ENCODE data around the gene SPOCK1.
"Not testable (repeated sequence)": the region's sequence is repeated elsewhere in the genome, so short reads cannot be mapped to it uniquely, and the experiment has no call there.

SPOCK1 gene

DNA sequence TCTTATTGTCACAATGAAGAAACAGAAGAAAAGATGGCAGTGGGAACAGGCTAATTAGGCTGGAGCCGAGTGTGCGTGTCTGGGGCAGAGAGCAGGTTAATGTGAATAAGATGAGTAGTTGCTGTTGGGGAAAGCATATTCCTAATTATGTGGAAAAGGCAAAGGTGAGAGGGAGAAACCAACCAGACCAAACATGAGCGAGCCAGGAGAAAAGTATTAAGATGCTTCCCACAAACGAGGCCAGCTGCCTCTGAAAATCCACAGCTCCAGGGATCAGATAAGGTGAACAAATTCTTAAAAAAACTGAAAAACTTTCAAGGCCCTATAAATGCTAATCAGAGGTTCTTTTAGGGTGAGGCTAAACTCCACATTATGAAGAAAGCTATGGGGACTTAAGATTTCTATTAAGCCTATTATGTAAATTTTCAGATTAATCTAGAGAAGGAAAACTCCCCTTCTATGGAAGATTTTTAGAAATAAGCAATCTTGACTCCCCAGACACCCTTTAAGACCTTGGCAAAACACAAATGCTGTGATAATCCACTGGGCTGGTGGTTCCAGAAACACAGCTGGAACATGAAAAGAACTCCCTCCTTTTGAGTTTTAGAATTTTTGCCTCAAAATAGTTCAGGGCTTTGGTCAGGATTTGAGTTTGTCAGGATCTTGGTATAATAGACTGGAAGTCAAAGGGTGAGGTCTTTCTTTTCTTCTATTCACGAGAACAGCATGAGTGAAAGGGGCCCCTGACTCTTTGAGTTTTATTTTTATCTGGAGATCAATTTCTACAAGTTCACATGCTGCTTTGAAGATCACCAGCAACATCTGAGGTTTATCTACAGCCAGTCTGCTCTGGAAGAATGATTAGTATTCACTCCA is 238.1 kb downstream of the SPOCK1 start:
- no peak for DNase-seq (ENCODE audit: low read depth)

DNA sequence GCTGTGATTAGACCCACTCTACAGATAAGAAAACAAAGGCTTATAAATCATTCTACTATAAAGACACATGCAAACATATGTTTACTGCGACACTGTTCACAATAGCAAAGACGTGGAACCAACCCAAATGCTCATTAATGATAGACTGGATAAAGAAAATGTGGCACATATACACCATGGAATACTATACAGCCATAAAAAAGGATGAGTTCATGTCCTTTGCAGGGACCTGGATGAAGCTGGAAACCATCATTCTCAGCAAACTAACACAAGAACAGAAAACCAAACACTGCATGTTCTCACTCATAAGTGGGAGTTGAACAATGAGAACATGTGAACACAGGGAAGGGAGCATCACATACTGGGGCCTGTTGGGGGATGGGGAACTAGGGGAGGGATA is 240.0 kb downstream of the SPOCK1 start:
- not testable (repeated sequence) for DNase-seq (ENCODE audit: low read depth)

DNA sequence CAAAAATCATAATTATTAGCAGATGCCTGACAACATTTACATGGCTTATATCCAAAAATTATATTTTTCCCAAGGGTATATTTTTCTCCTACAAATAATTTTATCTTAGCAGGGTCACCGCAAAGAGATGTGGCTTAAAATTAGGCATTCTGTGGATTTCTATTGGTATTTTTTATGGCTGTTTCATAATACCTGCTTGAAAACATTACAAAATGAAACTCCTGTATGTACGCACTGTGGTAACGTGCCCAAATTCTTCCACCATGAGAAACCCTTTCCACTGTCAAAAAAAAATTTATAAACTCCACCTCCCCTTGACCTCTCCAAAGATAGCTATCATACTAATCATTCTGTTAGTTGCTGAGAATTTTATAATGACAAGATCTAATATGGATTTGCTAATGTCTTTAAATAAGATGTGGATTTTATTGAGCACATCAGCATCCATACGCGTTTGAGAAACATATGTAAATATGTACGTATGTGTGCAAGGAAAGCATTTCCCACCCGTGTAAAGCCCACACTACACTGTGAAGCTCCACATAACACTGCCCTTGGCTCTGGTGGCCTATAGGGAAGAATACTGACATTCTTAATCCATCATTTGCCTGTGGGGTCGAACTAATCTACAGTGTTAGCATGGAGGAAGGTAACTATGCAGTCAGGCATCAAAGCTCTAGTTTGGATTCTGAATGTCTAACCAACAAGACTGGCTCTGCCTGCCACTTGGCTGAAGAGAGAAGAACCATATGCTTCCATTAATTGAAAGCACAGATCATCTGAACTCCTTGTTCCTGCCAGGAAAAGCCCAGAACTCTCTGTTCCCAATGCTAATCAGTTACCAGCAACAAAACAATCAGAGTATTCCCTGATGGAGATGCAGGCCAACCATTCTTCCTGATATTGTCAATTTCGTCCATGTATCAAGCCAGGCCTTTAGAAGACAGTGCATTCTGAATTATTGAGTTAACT is 244.7 kb downstream of the SPOCK1 start:
- DNase-seq (ENCODE audit: low read depth): no peak

DNA sequence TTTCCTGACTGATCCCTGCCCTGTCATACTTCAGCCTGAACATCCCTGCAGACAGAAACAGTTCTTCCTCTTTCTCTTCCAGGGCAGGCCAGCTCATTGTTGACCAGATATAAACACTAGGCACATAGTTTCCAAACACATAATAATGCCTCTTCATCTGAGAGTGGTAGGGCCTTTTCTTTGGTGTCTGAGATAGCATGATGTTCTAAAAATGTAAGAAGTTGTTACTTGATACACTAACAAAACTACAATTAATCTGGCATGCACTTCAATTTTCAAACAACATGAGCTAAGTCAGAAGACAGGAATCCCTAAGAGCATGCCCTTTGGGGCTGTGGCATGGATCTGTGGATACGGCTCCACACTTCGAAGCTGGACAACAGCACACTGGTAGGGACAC is 246.6 kb downstream of the SPOCK1 start:
- DNase-seq (ENCODE audit: low read depth): no peak

DNA sequence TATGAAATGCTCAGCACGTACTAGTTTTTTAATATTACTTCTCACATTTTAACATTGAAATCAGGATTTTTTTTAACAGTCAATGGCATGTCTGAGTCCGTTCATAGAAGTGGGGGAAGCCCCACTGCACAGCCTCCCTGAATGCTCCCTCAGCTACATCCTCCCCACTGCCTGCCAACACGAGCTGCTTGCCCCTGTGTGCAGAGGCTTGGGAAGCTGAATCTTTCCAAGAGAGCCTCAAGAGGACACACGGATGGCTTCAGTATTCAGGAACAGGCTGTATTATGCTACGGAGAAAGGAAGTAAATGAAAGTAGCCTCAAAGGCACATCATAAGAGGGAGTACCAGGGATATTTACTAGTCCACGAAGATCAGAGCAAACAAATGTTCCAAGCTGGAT is 248.7 kb downstream of the SPOCK1 start:
- DNase-seq (ENCODE audit: low read depth): no peak

DNA sequence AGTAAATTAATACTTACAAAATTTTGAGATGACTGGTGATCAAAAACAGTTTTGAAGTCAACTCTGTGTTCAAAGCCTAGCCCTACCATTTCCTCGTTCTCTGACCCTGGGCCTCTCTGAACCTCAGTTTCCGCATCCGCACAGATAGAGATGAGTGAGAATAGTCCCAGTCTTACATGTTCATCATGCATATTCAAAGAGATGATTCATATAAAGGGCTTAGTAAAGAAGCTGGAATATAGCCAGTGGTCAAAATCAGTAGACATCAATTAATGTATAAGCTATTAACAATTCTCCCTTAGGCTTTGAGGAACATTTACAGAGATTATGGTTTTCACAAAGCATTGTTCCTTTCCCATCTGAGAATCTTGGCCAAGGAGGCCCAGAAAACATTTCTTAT is 250.6 kb downstream of the SPOCK1 start:
- DNase-seq (ENCODE audit: low read depth): no peak

DNA sequence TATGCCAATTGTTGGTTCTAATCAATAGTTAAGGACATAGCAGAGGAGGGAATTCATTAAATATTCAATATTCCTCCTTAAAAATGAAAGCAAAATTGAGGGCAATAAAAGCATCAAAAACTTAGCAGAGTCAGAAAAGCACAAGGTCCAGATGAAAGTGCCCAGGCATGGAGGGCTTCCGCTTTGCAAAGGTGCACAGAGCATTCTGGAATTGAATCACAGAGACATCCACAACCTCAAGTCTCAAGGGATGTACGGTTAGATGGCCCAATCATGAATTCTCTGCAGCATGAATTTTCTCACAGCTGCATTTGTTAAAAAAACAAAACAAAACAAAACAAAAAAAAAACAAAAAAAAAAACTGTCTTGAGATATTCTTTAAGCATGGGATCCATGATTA is 253.7 kb downstream of the SPOCK1 start:
- DNase-seq (ENCODE audit: low read depth): no peak

DNA sequence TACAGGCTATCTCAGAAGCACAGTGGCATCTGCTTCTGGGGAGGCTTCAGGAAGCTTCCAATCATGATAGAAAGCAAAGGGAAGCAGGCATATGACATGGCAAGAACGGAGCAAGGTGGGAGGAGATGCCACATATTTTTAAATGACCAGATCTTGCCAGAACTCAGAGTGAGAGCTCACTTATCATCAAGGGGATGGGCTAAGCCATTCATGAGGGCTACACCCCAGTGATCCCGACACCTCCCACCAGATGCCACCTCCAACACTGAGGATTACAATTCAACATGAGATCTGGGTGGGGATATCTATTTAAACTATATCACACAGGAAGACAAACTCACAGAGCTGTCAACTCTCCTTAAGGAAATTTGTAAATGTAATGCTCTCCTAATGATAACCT is 258.8 kb downstream of the SPOCK1 start:
- DNase-seq (ENCODE audit: low read depth): no peak

DNA sequence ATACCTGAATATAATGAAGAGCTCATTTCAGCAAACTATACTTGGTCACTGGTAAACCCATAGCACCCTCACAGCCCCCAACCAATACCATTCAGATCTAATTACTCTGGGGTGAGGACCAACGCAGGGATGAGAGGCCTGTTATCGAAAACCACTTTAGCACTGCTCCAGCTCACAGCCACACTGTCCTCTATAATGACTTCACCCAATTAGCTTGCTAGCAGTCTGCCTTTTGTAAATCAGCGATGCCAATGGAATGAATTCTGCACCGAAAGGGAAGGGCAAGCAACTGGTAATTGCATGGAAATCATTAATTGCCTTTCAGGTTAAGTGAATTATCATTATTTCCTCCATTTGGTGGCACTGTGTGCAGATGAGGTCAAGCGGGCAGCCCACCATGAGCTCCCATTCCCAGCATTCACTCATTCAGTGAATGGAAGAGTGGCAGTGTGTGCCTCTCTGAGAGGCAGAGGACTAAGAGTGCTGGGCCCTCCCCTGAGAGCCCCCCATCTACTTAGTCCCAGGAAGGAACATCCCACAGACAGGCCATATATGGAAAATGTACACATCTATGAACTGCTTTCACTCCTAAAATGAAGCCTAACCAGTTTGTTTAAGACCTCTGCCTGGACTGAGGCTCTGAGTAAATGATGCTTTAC is 262.1 kb downstream of the SPOCK1 start:
- no peak for DNase-seq (ENCODE audit: low read depth)

DNA sequence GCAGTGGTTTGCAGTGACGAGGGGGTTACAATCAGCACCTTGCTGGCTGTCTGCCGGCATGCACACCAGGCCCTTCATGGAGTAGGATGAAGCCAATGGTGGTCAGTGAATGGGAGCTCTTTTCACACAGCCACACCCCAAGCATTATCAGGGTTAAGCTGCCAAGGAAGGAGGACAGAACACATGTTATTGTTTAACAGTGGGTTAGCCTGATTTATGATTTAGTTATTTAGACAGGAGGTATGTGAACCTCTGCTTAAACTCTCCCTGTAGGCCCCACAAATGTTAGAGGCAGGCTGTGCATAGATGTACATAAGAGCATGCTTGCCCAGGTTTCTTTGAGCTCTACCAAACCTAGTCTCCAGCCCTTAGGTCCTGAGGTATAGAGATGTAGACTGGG is 262.9 kb downstream of the SPOCK1 start:
- no peak for DNase-seq (ENCODE audit: low read depth)

DNA sequence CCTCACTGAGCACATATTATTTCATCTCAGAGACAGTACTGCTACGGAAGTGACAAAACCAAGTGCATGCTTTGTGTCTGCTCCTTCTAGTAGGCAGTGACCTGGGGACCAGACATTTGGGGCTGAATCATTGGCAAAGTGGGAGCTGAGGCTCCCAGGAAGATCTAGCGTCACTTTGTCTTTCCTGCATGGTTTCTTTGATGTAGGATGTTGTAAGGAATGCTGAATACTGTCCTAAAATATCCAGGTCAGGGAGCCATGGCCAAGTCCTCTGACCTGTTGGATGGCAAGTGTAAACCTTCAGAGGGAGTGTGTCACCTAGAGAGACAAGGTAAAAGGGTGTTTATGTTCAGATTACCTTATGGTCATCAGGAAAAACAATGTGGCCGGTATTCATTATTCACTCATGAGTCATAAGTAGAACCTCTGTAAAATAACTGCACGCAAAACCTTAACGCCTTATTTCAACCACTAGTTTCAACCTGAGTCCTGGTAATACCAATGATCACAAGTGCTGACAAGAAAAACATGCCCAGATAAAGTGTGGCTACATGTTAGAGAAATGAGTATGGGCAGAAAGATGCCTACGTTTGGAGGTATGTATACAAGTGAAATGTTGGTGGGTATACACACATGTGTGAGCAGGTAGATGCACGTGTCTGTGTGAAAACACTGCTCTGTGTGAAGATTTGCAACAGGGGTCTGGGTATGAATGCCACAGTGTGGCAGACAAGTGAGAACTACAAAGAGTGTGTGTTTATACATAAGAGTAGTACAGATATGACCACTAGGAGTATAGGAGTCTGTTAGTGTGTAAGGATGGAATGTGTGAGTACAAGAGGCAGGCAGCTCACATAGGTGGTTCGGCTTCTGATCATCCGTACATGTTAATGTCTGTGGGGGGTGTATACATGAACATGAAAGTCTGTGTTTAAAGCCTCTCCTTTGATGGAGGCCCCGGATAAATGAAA is 263.9 kb downstream of the SPOCK1 start:
- no peak for DNase-seq (ENCODE audit: low read depth)

DNA sequence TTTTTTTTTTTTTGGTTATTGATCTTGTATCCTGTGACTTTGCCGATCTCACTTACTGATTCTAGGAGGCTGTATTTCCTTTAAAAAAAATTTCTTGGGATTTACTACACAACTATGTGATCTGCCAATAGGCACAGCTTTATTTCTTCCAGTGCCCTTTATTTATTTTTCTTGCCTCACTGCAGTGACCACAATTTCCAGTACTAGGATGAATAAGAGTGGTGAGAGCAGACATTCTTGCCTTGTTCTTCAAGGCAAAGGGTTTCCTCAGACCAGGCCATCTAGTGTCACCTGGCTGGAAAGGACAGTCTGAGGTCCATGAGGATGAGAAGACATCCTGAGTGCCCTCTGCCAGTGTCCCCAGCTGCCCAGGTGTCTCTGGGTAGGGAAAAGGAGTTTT is 265.4 kb downstream of the SPOCK1 start:
- DNase-seq (ENCODE audit: low read depth): no peak

DNA sequence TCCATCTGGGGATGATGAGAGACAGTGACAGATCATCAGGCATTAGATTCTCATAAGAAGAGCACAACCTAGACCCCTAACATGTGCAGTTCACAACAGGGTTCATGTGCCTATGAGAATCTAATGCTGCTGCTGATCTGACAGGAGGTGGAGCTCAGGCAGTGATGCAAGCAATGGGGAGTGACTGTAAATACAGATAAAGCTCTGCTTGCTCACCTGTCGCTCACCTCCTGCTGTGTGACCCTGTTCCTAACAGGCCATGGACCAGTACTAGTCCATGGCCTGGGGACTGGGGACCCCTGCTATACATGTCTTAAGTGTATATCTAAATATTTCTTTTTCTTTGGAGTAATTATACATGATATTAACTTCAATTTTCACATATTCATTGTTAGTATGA is 265.8 kb downstream of the SPOCK1 start:
- not testable (repeated sequence) for DNase-seq (ENCODE audit: low read depth)

DNA sequence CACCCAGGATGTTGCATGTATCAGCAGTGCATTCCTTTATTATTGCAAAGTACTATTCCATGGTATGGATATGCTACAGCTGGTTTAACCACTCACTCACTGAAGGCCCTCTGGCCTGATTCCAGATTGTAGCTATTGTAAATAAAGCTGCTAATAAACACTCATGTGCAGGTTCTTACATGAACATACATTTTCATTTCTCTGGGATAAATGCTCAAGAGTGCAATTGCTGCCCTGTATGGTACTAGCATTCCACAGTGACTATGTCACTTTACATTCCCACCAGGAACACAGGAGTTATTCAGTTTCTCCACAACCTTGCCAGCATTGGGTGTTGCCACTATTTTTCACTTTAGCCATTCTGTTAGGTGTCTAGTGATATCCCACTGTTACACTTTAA is 267.6 kb downstream of the SPOCK1 start:
- no peak for DNase-seq (ENCODE audit: low read depth)

DNA sequence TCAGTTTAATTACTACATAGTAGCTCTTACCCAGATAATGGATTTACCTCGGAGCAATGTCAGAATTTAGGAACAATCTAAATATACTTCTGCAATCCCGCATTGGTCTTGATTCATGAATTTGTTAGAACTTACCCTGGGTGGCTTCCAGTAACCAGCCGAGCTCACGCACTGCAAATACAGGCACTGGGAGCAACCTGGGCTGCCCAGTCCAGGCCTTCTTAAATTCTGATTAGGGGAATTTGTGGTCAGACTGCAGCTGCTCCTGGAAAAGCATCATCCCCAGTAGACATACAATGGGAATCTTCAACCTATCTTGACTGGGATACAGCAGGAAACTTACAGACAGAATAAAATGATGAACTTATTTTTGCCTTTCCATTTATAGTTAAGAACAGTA is 270.3 kb downstream of the SPOCK1 start:
- no peak for DNase-seq (ENCODE audit: low read depth)

DNA sequence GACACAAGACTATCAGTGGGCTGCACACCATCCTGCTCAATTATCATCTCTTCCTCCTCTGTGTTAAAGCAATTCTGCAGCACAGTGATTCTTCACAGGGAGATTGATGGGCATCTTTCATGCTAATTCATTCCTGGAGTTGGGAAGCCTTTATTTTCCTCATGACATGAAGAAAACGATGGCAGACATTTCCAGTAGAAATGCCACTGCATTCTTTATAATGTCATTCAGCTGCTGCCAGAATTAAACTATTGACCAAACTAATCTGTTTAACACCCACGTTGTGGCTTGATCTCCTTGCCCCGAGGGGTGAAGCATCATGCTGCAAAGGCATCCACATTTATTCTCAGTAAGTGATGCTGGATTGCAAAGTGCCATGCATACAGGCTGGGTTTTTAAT is 273.0 kb downstream of the SPOCK1 start:
- DNase-seq (ENCODE audit: low read depth): no peak

DNA sequence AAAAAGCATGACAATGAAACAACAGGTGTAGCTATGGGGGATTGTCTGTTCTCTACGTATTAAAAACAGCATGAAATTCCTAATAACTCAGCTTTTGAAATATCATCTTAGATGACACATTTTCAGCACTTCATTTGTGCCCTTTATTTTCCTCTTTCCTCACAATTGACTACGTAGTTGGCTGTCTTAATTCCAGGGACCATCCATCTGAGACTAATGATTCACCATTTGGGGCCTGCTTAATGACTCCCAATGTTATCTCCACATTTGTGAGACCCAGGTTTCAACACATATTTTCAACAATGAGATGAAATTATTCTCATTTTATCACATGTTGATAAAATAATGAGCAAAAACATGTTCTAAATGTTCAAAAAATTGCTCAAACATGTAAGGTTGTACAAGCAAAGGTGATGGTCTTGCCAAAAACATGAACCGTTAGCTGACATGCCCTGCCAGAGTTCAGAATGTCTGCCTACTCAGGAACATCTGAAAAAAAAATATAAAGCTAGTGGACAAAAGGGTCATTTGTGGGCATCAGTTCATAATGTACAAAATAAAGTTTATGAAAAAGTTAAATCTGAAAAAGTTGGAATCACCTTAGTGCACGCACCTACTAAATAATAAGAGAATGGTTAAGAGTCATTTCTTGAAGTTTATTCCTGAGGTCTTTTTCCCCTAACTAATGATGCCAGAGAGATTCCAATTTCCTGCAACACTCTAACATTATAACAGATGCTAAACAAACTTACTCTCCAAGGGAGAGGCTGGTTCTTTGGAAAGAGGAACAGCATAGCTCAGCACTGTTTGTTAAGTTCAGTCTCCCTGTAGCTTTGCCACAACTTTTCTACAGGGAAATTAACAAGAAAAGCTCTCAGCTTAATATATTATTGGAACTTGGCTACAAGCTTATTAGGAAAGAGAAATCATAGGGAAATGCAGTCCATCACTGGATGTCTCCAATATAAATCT is 275.5 kb downstream of the SPOCK1 start:
- no peak for DNase-seq (ENCODE audit: low read depth)

DNA sequence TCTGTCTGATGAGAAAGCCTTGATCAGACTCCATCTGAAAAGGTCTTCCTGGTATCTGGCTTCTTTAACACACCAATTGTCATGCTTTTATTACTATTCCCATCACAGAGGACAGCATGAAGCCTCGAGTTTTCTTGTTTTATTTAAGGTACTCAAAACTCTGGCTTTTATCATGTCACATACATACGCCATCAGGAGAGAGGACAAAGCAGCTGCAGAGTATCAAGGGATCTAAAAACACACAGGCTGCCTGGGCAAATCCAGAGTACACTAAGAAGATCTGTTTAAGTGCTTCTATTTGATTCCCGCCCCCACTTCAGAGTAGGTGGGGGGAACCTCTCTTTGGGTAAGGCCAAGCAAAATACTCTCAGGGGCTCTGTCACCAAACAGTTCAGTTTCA is 277.2 kb downstream of the SPOCK1 start:
- DNase-seq (ENCODE audit: low read depth): no peak

DNA sequence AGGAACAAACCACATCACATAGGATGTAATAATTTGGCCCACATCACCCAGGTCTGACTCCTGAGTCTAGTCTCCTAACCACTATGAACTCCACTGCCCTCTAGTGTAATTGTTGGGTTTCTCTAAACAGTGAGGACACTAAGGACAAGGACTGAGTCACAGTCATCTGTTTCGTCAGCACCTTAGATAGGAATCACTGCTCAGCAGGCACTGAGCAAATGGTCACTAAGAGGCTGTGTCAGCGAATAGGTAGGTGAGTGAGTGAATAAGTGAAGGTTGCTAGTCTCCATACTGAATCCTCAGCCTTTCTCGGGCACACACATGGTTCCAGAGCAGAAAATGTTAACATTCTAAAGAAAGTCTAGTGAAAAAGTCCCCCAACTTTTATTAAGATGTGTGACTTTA is 278.6 kb downstream of the SPOCK1 start:
- DNase-seq (ENCODE audit: low read depth): peak; percentile 71

DNA sequence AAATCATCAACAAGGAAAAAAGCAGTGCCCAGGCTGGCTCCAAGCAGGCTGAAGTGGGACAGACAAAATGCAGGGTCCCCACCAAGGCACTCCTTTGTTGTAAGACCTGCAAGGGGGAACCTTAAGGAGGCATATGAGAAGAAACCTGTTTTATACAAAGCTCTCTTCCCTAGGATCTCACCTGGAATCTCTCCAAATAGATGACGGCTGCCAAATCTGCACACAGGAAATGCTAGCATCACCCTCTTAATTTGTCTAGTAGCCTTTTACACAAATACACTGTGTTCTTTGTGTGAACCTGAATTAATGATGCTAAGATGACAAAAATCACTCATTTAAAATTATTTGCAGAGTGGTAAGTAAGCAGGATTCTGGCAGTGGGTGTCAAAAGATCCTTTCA is 280.2 kb downstream of the SPOCK1 start:
- DNase-seq (ENCODE audit: low read depth): no peak

All from non-pigmented ciliary epithelial cell (primary cell).